ENCODE measurements around the gene BTD. TPM values are rescaled to one million over a fixed set of nuclear protein-coding genes. Genes with fewer than 3 reads are reported as not detected.
"Not testable (repeated sequence)": the region's sequence is repeated elsewhere in the genome, so short reads cannot be mapped to it uniquely, and the experiment has no call there.

The BTD gene
- total RNA-seq, 2 donors from 2014 or later, result 18.0 to 29.3 TPM

DNA sequence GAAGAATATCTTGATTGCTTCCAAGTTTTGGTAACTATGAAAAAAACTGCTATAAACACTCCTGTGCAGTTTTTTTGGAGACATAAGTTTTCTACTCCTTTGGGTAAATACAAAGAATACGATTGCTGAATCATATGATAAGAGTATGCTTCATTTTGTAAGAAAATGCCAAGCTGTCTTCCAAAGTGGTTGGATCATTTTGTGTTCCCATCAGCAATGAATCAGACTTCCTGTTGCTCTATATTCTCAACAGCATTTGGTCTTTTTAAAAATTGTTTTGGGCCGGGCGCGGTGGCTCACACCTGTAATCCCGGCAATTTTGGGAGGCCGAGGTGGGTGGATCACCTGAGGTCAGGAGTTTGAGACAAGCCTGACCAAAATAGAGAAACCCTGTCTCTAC is 14.5 kb downstream of the BTD start:
- intact Hi-C loops (cut with DNase I), result no loop called here
- DNase-seq, result no peak
- no peaks in the 10 kb centered on the region for H3K4me1 ChIP-seq
- no peak overlapping the region for H3K27ac ChIP-seq
- no peaks in the 10 kb centered on the region for H3K36me3 ChIP-seq
- no peak overlapping the region for H3K9ac ChIP-seq (ENCODE audit: low read depth in 2 of 2, low read length in 2 of 2)
- no peak for TF ChIP-seq CTCF (IDR thresholded peaks at IDR 0.05)
- H3K9me3 ChIP-seq, result no peaks in the 10 kb centered on the region
- no peak overlapping the region for H3K4me3 ChIP-seq
- H3K27me3 ChIP-seq, result no peaks in the 10 kb centered on the region

DNA sequence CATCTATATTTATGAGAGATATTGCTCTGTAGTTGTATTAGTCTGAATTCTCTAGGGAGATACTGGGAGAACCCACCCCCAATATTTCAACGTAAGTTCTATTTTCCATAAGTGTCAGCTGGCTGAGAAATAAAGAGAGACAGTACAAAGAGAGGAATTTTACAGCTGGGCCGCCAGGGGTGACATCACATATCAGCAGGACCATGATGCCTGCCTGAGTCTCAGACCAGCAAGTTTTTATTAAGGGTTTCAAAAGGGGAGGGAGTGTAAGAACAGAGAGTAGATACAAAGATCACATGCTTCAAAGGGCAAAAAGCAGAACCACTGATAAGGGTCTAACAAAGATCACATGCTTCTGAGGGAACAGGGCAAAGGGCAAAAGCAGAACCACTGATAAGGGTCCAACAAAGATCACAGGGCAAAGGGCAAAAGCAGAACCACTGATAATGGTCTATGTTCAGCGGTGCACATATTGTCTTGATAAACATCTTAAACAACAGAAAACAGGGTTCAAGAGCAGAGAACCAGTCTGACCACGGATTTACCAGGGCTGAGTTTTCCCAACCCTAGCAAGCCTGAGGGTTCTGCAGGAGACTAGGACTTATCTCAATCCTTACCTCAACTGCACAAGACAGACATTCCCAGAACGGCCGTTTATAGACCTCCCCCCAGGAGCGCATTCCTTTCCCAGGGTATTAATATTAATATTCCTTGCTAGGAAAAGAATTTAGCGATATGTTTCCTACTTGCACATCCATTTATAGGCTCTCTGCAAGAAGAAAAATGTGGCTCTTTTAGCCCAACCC is 18.3 kb downstream of the BTD start:
- DNase-seq; H3K9ac ChIP-seq (ENCODE audit: low read depth in 2 of 2, low read length in 2 of 2); H3K4me1 ChIP-seq; H3K36me3 ChIP-seq; H3K27ac ChIP-seq; intact Hi-C loops (cut with DNase I); H3K9me3 ChIP-seq; H3K27me3 ChIP-seq; H3K4me3 ChIP-seq: not testable (repeated sequence)

DNA sequence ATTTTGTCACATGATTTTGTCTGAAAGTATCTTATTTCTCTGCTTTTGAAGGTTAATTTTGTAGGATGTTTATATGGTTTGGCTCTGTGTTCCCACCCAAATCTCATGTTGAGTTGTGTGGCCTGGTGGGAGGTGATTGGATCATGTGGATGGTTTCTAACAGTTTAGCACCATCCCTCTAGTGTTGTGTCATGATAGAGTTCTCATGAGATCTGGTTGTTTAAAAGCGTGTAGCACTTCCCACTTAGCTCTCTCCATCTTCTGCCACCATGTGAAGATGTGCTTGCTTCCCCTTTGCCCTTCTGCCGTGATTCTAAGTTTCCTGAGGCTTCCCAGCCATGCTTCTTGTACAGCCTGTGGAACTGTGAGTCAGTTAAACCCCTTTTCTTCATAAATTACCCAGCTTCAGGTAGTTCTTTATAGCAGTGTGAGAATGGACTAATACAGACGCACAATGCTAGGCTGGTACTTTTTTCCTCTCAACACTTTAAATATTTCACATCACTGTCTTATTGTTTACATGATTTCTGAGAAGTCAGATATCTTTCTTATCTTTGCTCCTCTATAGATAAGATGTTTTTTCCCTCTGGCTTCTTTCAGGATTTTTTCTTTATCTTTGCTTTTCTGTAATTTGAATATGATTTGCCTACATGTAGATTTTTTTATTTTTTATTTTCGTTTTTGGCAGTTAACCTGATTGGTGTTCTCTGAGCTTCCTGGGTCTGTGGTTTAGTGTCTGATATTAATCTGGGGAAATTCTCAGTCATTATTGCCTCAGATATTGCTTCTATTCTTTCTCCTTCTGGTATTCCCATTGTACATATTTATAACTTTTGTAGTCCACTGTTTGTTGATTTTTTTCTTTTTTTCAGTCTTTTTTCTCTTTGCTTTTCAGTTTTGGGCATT is 22.2 kb downstream of the BTD start:
- no peak overlapping the region for H3K9ac ChIP-seq (ENCODE audit: low read depth in 2 of 2, low read length in 2 of 2)
- intact Hi-C loops (cut with DNase I), result no loop called here
- H3K4me3 ChIP-seq, result no peak overlapping the region
- H3K27ac ChIP-seq, result no peak overlapping the region
- H3K27me3 ChIP-seq, result no peaks in the 10 kb centered on the region
- DNase-seq, result no peak
- no peak for TF ChIP-seq CTCF (IDR thresholded peaks at IDR 0.05)
- no peaks in the 10 kb centered on the region for H3K9me3 ChIP-seq
- H3K36me3 ChIP-seq, result no peaks in the 10 kb centered on the region
- H3K4me1 ChIP-seq, result no peaks in the 10 kb centered on the region

DNA sequence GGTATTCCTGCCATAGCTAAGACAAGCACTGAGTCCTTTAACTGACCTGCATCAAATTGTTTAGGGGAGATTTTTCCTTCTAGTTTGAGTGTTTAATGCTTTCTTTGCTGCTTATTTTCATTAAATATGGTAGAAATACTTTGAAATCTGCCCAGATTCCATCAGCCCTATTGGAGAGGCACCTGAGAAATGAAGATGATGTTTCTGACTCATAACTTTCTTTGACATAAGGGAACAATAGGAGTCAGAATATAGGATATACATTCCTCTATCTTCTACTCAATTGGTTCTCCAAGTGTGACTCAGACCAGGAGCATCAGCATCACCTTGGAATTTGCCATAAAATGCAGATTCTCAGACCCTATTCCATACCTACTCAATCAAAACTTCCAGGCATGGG is 27.4 kb downstream of the BTD start:
- Histone ChIP-seq H3K9ac (ENCODE audit: low read depth in 2 of 2, low read length in 2 of 2) (no peak overlapping the region), H3K36me3 (no peaks in the 10 kb centered on the region), H3K9me3 (no peaks in the 10 kb centered on the region), H3K27ac (no peak overlapping the region), H3K4me1 (no peaks in the 10 kb centered on the region), H3K4me3 (no peak overlapping the region), H3K27me3 (no peaks in the 10 kb centered on the region)
- no peak for TF ChIP-seq CTCF (IDR thresholded peaks at IDR 0.05)
- DNase-seq, result no peak
- intact Hi-C loops (cut with DNase I), result no loop called here

- H3K27ac ChIP-seq, result peak overlapping the region; percentile 9
- H3K4me1 ChIP-seq, result no peaks in the 10 kb centered on the region
- intact Hi-C loops (cut with DNase I), result loop anchor here (5.0 to 10.0 kb wide), 2 partner anchors 177 to 615 kb away; no protein-coding TSS in a partner anchor
- no peak overlapping the region for H3K9ac ChIP-seq (ENCODE audit: low read depth in 2 of 2, low read length in 2 of 2)
- H3K9me3 ChIP-seq, result no peaks in the 10 kb centered on the region
- peak; percentile 71 for TF ChIP-seq CTCF (IDR thresholded peaks at IDR 0.05)
- H3K27me3 ChIP-seq, result no peaks in the 10 kb centered on the region
- H3K36me3 ChIP-seq, result no peaks in the 10 kb centered on the region
- peak; percentile 71 for DNase-seq
- H3K4me3 ChIP-seq, result peak overlapping the region; percentile 8
Measured at GRCh38 chr3:15629860-15630597, 28.5 kb downstream of the BTD start.

Measured in colonic mucosa (tissue), 4 donors.